HepG2 (cell line): ENCODE measurements around the gene MBTPS1. TPM values are rescaled to one million over a fixed set of nuclear protein-coding genes. Genes with fewer than 3 reads are reported as not detected.

Source experiments
- ATAC-seq: fragments of 200-7000 bp; cut with Tn5 transposase; 3 replicates; pipeline ENCODE4 v1.9.1; 2020; ENCODE audit warnings: mild to moderate bottlenecking, moderate library complexity
- BruUV-seq: library from RNA; stranded (reverse); fragments of 400-500 nt; replicated peaks from 2 replicates; lab custom pipeline; 2021; lab: Mats Ljungman, UMichigan
- CTCF ChIA-PET: fragments of 300-600 bp; formaldehyde crosslinking; extraction: SDS; loops from one replicate; lab custom pipeline; 2021; ENCODE audit warnings: low total read pairs, inconsistent platforms, low intra/inter-chr PET ratio; lab: Yijun Ruan, JAX
- POLR2A ChIA-PET: fragments of 350-600 bp; sonication (Branson Sonifier 250); formaldehyde crosslinking; loops from one replicate; lab custom pipeline; 2020; ENCODE audit warnings: antibody characterized with exemption, inconsistent platforms; lab: Yijun Ruan, JAX
- DNase-seq: peaks from one replicate; pipeline ENCODE4 v3.0.0-alpha.2; 2015; ENCODE audit warnings: low spot score
- FAIRE-seq: peaks from 3 replicates; lab custom pipeline; 2011; peaks lifted over from hg19 to GRCh38; lab: Jason Lieb, UNC
- H2AFZ ChIP-seq: one replicate; pipeline ENCODE4 v1.6.1; 2011; ENCODE audit warnings: low read length, inconsistent platforms
- H3K27ac ChIP-seq: fragments of 300-600 bp; 3 replicates; pipeline ENCODE4 v1.8.0; 2011; ENCODE audit warnings: mixed run types, mild to moderate bottlenecking, mixed read lengths, low read length, inconsistent platforms; ENCODE audit not compliant: insufficient read depth; ENCODE audit errors: extremely low read length
- H3K27me3 ChIP-seq, 2 experiments: fragments of 200-600 bp in 1 of 2; 2 replicates in 1 of 2; 3 replicates in 1 of 2; pipeline versions ENCODE4 v1.6.0 to v1.8.0; 2011; ENCODE audit warnings: low read length in 2 of 2, mild to moderate bottlenecking in 2 of 2, moderate library complexity in 2 of 2, inconsistent platforms in 1 of 2; ENCODE audit not compliant: insufficient read depth in 2 of 2, control insufficient read depth in 1 of 2
- H3K36me3 ChIP-seq, 2 experiments: fragments of 200-600 bp in 1 of 2; replicated peaks in 1 of 2; 2 replicates in 1 of 2; 3 replicates in 1 of 2; pipeline versions ENCODE4 v1.5.1 to v1.8.0; 2011; ENCODE audit warnings: low read length in 2 of 2, inconsistent platforms in 1 of 2; ENCODE audit not compliant: insufficient read depth in 2 of 2, control insufficient read depth in 1 of 2
- H3K4me1 ChIP-seq: 2 replicates; pipeline ENCODE4 v1.5.1; 2012; ENCODE audit warnings: low read length, inconsistent platforms; ENCODE audit not compliant: insufficient read depth
- H3K4me2 ChIP-seq: 2 replicates; pipeline ENCODE4 v1.6.0; 2011; ENCODE audit warnings: low read depth, low read length, inconsistent platforms
- H3K4me3 ChIP-seq, 3 experiments: fragments of 200-600 bp in 1 of 3; sonication (generic), shearing (Covaris generic) in 1 of 3; replicated peaks in 1 of 3; 2 replicates each; pipeline ENCODE4 v1.5.1; 2011 to 2016; ENCODE audit warnings: low read length in 3 of 3, inconsistent platforms in 2 of 3, low read depth in 2 of 3, mild to moderate bottlenecking in 2 of 3, control low read depth in 1 of 3, mixed read lengths in 1 of 3; ENCODE audit not compliant: insufficient read depth in 1 of 3
- H3K79me2 ChIP-seq: one replicate; pipeline ENCODE4 v1.6.1; 2011; ENCODE audit warnings: low read length, inconsistent platforms; ENCODE audit not compliant: insufficient read depth
- H3K9ac ChIP-seq: 2 replicates; pipeline ENCODE4 v1.6.0; 2011; ENCODE audit warnings: mild to moderate bottlenecking, low read depth, low read length, inconsistent platforms; ENCODE audit not compliant: insufficient read depth
- H3K9me3 ChIP-seq: 2 replicates; pipeline ENCODE4 v1.5.1; 2012; ENCODE audit warnings: mild to moderate bottlenecking, low read length
- H4K20me1 ChIP-seq: 2 replicates; pipeline ENCODE4 v1.6.0; 2011; ENCODE audit warnings: inconsistent platforms, mild to moderate bottlenecking, low read length, moderate library complexity; ENCODE audit not compliant: insufficient read depth
- ATF3 ChIP-seq: sonication (generic); formaldehyde crosslinking; IDR thresholded peaks from 2 replicates; pipeline ENCODE4 v1.4.0; 2020; ENCODE audit warnings: missing genetic modification reagents
- CREBL2 ChIP-seq: sonication (generic); formaldehyde crosslinking; IDR thresholded peaks from 2 replicates; pipeline ENCODE4 v1.8.1; 2023; ENCODE audit warnings: missing genetic modification reagents, mild to moderate bottlenecking, borderline replicate concordance
- CREM ChIP-seq, 2 experiments: sonication (generic) in 1 of 2; formaldehyde crosslinking in 1 of 2; IDR thresholded peaks; 2 replicates each; pipeline versions ENCODE4 v1.4.0 to v1.6.1; 2016 to 2020; ENCODE audit warnings: antibody characterized with exemption in 1 of 2, mild to moderate bottlenecking in 1 of 2, missing genetic modification reagents in 1 of 2
- JUN ChIP-seq: sonication (generic); formaldehyde crosslinking; IDR thresholded peaks from 2 replicates; pipeline ENCODE4 v1.4.0; 2020; ENCODE audit warnings: mild to moderate bottlenecking, missing genetic modification reagents
- MAF1 ChIP-seq: sonication (generic); formaldehyde crosslinking; IDR thresholded peaks from 2 replicates; pipeline ENCODE4 v1.5.0; 2020; ENCODE audit warnings: missing genetic modification reagents, borderline replicate concordance
- MAZ ChIP-seq, 2 experiments: sonication (generic) in 1 of 2; formaldehyde crosslinking in 1 of 2; IDR thresholded peaks; 2 replicates each; pipeline versions ENCODE4 v1.5.0 to v1.6.1; 2012 to 2020; ENCODE audit warnings: low read depth in 2 of 2, mild to moderate bottlenecking in 2 of 2, borderline replicate concordance in 1 of 2, improper control_type of control experiment in 1 of 2, low read length in 1 of 2, missing genetic modification reagents in 1 of 2, moderate library complexity in 1 of 2
- MXD4 ChIP-seq: IDR thresholded peaks from 2 replicates; pipeline ENCODE4 v1.6.1; 2016; ENCODE audit warnings: mild to moderate bottlenecking, missing biosample characterization, missing genetic modification reagents
- NCOA1 ChIP-seq: sonication (generic); formaldehyde crosslinking; IDR thresholded peaks from 2 replicates; pipeline ENCODE4 v1.9.0; 2021; ENCODE audit warnings: missing genetic modification reagents
- SMAD3 ChIP-seq: sonication (generic); formaldehyde crosslinking; IDR thresholded peaks from 2 replicates; pipeline ENCODE4 v1.4.0; 2020; ENCODE audit warnings: missing genetic modification reagents
- SRSF1 ChIP-seq: fragments of 200-400 bp; formaldehyde crosslinking; optimal IDR thresholded peaks from 2 replicates; pipeline ENCODE3; 2017; ENCODE audit warnings: mild to moderate bottlenecking, low read depth, low read length, moderate library complexity
- ZBTB21 ChIP-seq: sonication (generic); formaldehyde crosslinking; IDR thresholded peaks from 2 replicates; pipeline ENCODE4 v1.4.0; 2020; ENCODE audit warnings: missing genetic modification reagents
- ZFAT ChIP-seq: sonication (generic); formaldehyde crosslinking; conservative IDR thresholded peaks from 2 replicates; pipeline ENCODE4 v1.8.1; 2023; ENCODE audit warnings: missing genetic modification reagents, inconsistent platforms
- ZGPAT ChIP-seq: IDR thresholded peaks from 2 replicates; pipeline ENCODE4 v1.6.1; 2016; ENCODE audit warnings: mild to moderate bottlenecking
- ZNF556 ChIP-seq: sonication (generic); formaldehyde crosslinking; IDR thresholded peaks from 2 replicates; pipeline ENCODE4 v1.4.0; 2020; ENCODE audit warnings: mild to moderate bottlenecking, missing genetic modification reagents, borderline replicate concordance
- ZNF782 ChIP-seq: sonication (generic); formaldehyde crosslinking; IDR thresholded peaks from 2 replicates; pipeline ENCODE4 v1.4.0; 2020; ENCODE audit warnings: missing genetic modification reagents, mild to moderate bottlenecking, borderline replicate concordance
- ZNF784 ChIP-seq: sonication (generic); formaldehyde crosslinking; IDR thresholded peaks from 2 replicates; pipeline ENCODE4 v1.5.1; 2020; ENCODE audit warnings: missing genetic modification reagents, mild to moderate bottlenecking, borderline replicate concordance
- ZSCAN21 ChIP-seq: sonication (generic); formaldehyde crosslinking; IDR thresholded peaks from 2 replicates; pipeline ENCODE4 v1.8.0; 2022; ENCODE audit warnings: mild to moderate bottlenecking, missing genetic modification reagents, moderate library complexity, borderline replicate concordance
- WGBS: methylation state at CpG from one replicate; pipeline ENCODE4 v1.1.6; 2017; ENCODE audit warnings: low lambda C conversion rate; 5-methylcytosine and 5-hydroxymethylcytosine counted together
- in situ Hi-C: cut with HindIII; loops from 2 replicates; pipeline ENCODE4 v1.10.0; 2017; ENCODE audit warnings: low pct_unique_long_range_greater_than_20kb; ENCODE audit not compliant: extremely low pct_ligation_motif_present
- intact Hi-C: fragments of 100-400 bp; cut with micrococcal nuclease; formaldehyde crosslinking; loops from one replicate; pipeline ENCODE4 v1.10.0; 2022; ENCODE audit not compliant: unreplicated experiment
- polyA plus RNA-seq, 8 experiments: library from polyadenylated mRNA; depleted of rRNA in 3 of 8; stranded (reverse) in 7 of 8; unstranded in 1 of 8; fragments of >200 nt; fragmentation: Illumina TruSeq in 4 of 8; extraction: Trizol in 4 of 8; gene quantifications; 2 replicates each; pipeline versions ENCODE4 v1.2.1 to v1.2.3, GENCODE V29; 2011 to 2016; ENCODE audit warnings: low read depth in 4 of 8, missing spikeins in 1 of 8, mixed read lengths in 1 of 8; ENCODE audit not compliant: insufficient read depth in 1 of 8
- total RNA-seq, 5 experiments: library from RNA; depleted of rRNA; stranded (reverse); fragments of >200 nt; fragmentation: Illumina TruSeq; extraction: Trizol; gene quantifications; 2 replicates each; pipeline ENCODE4 v1.2.3, GENCODE V29; 2016; ENCODE audit warnings: low read depth in 1 of 5

Gene MBTPS1
- total and polyA plus RNA-seq, 2 of the 13 experiments (the other 11 are each of a cell fraction or from before 2014, with no cell fraction given), result 56.7 to 91.3 TPM

GRCh38 chr16:84067640-84068039 is 49.1 kb downstream of the MBTPS1 start:
- H3K27me3 ChIP-seq, result no peaks in the 10 kb centered on the region
- intact Hi-C loops, result no loop called here
- H3K4me3 ChIP-seq, result no peak overlapping the region
- TF ChIP-seq ZNF782 (CRISPR knock-in tag) (no peak), ZNF784 (CRISPR knock-in tag) (no peak), JUN (CRISPR knock-in tag) (no peak), MAF1 (CRISPR knock-in tag) (no peak), NCOA1 (CRISPR knock-in tag) (no peak), ATF3 (CRISPR knock-in tag) (no peak), ZSCAN21 (CRISPR knock-in tag) (no peak), ZGPAT (CRISPR knock-in tag) (no peak), ZBTB21 (CRISPR knock-in tag) (no peak), MAZ (IDR thresholded peaks at IDR 0.05; ENCODE audit: borderline replicate concordance, low read depth, low read length) (no peak), MAZ (CRISPR knock-in tag; IDR thresholded peaks at IDR 0.05; ENCODE audit: low read depth) (no peak), SMAD3 (CRISPR knock-in tag) (no peak), MXD4 (CRISPR knock-in tag) (no peak), CREM (IDR thresholded peaks at IDR 0.05) (no peak), CREM (CRISPR knock-in tag; IDR thresholded peaks at IDR 0.05) (no peak), CREBL2 (CRISPR knock-in tag) (no peak), ZFAT (CRISPR knock-in tag) (no peak), SRSF1 (no peak), ZNF556 (no peak)
- H2AFZ ChIP-seq, result no peak overlapping the region
- FAIRE-seq (no peak), DNase-seq (no peak), ATAC-seq (no peak)
- H3K27ac ChIP-seq, result no peak overlapping the region
- H3K79me2 ChIP-seq, result no peaks in the 10 kb centered on the region
- WGBS, result 96% methylated on average over 9 of the region's 9 CpGs
- H3K9me3 ChIP-seq, result no peaks in the 10 kb centered on the region
- ChIA-PET POLR2A (no interaction called here), CTCF (no interaction called here)
- peaks cover under 1% of the 10 kb centered on the region; the same call in 1 of the 2 replicates for H4K20me1 ChIP-seq
- no TSS peak for BruUV-seq
- H3K9ac ChIP-seq, result no peak overlapping the region
- no peak overlapping the region for H3K4me2 ChIP-seq
- in situ Hi-C loops, result no loop called here
- H3K36me3 ChIP-seq, result peaks cover 46 to 91% of the 10 kb centered on the region in 2 experiments
- H3K4me1 ChIP-seq, result no peaks in the 10 kb centered on the region
